NCI-H2081 treated with DMSO at 0.1 percent for 48 hours (cell line): ENCODE results near the gene FOXO1.
"Not testable (repeated sequence)": the region's sequence is repeated elsewhere in the genome, so short reads cannot be mapped to it uniquely, and the experiment has no call there.

ENCODE experiments used
- DNase-seq: peaks from one replicate; lab custom pipeline; 2025; lab: John Stamatoyannopoulos, UW

The FOXO1 gene

DNA sequence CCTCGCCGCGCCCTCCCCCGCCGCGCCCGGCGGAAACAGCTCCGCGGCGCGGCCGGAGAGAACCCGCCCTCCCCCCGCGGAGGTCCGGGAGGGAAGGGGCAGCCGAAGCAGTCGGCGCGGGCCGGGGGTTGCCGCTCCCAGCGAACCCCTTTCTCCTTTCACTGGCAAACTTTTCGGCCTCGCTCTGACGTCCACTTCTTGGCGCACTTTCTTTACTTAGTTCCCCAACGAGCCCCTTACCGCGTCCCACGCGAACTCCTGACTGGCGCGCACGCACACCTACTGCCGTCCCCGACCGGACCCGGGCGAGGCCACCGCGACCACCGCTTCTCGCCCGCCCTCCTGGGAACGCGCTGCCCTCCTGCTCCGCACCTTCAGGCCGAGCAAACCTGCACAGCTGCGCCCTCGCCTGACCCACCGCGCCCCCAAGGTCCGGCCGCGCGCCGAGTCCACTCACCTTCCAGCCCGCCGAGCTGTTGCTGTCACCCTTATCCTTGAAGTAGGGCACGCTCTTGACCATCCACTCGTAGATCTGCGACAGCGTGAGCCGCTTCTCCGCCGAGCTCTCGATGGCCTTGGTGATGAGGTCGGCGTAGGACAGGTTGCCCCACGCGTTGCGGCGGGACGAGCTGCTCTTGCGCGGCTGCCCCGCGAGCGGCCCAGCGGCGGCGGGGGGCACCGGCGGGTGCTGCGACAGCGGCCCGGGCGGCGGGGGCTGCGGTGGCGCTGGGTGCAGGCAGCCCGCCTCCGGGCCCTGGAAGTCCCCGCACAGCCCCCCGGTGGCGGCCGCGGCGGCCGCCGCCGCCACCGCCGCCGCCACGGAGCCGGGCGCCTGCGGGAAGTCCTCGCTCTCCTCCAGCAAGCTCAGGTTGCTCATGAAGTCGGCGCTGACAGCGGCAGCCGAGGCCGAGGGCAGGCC, 1.1 kb downstream of the FOXO1 start:
- no peak for DNase-seq

DNA sequence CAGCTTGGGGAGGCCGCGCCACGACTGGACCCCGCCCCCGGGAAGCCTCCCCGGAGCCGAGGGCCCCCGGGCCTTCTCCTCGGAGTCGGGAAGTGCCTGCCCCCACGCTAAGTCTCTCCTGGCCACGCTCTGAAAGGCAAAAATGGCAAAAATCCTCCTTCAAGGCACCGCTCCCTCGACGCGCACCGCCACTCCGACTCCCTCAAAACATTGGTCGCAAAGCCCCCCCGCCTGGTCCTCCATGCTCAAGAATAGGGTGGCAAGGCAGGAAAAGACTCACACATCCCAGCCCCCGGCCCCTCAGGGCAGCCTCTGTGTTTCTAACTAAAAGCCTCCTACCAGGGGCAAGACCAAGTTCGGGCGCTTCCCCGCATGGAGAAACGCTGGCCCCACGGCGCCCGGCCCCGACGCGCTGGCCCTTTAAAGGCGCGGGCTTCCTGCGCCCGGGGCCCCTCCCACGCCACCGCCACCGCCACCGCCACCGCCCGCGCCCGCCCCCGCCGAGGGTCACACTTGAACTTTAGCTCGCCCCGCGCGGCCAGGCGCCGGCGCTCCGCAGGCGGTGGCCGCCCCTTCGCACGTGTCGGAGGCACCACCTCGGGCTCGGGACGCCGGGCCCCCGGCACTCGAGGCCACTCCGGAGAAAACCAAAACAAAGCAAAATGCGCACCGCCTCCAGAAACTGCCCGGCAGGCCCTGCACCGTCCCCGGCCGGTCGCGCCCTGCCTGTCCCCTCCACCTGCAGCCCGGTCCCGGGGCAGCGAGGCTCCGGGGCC, 1.9 kb downstream of the FOXO1 start:
- DNase-seq: no peak

- DNase-seq: not testable (repeated sequence)
Measured at GRCh38 chr13:40664100-40664349, 2.4 kb downstream of the FOXO1 start.

DNA sequence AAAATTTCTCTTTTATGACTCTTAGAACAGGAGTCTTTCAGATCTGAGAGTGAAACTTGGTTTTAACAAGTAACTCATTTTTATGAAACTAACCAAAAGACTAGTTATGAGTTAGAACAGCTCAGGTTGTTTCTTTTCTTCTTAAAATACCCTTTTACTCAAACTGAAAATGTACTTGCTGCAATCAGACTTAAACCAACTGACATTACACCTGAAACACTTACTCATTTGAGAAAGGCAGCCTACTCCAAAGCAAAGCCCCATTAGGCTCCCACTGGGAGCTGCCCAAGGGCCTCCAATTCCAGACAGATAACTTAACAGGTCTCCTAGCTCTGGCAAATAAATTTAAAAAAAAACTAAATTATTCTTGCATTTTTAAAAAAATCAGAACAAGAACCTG, 3.6 kb downstream of the FOXO1 start:
- DNase-seq: no peak

DNA sequence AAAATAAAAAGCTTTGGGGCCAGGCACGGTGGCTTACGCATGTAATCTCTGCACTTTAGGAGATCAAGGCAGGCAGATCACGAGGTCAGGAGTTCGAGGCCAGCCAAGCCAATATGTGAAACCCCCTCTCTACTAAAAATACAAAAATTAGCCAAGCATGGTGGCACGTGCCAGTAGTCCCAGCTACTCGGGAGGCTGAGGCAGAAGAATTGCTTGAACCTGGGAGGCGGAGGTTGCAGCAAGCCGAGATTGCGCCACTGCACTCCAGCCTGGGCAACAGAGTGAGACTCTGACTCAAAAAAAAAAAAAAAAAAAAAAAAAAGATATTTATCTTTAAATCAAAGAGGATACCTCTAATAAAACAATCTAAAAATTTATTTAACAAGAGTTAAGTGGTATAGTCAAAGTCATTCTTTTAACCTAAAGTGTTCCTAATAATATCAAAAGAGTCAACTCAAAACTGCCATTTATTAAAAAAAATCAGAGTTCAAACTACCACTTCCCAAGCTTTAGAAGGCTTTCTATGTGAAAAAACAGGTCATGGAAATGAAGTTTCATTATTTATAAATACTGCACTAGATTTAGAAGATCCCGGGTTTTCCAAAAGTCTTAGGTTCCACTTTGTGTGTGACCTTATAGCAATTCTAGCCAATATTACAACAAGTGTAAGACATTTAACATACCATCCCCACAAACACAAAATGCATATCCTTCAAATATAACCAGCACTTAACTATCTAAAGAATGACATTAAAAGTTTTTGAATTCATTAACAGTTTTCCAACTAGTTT, 4.4 kb downstream of the FOXO1 start:
- no peak for DNase-seq

- no peak for DNase-seq
Measured at GRCh38 chr13:40660692-40661091, 5.7 kb downstream of the FOXO1 start.

GRCh38 chr13:40660141-40660664, 6.2 kb downstream of the FOXO1 start:
- DNase-seq: no peak

DNA sequence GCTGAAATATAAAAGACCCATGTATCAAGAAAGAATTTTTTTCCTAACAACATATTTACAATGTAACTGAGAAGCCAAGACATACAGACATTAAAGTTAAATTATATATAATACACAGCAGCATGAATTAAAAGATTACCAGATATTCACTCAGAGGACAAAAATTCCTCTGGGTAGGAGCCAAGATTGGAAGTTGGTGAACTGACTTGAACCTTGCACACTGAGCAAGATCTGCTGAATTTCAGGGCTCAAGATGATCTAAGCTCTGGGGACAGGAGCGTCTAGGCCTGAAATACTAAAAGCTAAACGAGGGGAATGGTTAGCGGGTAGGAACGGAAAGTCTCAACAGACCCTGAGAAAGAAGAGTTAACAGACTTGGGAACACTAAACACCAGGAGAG, 8.5 kb downstream of the FOXO1 start:
- DNase-seq: no peak

GRCh38 chr13:40657307-40657706, 9.1 kb downstream of the FOXO1 start:
- DNase-seq: no peak

DNA sequence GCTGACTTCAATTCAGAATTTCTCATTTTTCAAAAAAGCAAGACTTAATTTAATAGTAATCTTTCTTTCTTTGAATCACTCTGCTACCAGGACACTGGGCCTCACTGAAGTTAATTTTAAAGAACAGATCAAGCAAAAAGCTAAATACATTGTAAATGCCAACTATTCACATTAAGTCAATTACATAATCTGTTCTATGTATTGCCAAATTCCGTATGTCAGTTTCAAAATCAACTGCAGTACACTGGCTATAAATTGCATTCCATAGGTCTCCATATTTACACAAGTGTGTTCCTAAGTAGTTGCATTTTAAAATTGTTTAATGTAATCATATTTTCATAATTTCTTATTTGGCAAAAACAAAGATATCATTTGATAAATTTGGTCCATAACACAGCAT, 10.1 kb downstream of the FOXO1 start:
- DNase-seq: no peak

DNA sequence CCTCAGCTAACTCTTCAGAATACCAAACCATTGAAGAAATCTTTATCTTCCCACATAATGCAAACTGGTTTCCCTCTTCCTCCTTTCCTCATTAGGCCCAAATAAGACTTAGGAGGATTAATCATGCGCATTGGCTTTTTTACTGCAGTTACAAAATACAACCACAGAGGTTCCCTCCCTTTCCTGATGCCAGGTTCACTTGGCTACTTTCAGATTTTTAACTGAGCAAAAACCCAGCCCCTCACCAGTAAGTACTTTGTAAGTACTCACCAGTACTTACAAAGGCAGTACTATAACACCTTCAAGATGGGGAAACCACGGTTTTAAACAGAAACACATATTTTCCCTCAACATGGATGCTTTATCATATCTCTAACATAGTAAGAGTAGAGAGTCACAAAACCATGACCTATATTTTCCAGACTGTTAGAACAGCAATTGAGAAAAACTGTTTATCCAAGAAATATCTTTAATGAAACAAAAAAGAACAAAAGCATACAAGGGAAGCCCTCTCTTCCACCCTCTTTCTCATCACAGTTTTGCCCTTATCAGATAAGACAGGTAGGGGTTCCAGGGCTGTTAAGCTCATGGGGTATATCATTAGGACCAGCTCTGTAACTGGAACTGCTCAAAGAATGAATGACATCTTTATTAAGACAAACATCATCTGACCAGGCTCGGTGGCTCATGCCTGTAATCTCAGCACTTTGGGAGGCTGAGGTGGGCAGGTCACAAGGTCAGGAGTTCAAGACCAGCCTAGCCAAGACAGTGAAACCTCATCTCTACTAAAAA, 12.7 kb downstream of the FOXO1 start:
- DNase-seq: no peak

GRCh38 chr13:40652588-40652940, 13.9 kb downstream of the FOXO1 start:
- no peak for DNase-seq

DNA sequence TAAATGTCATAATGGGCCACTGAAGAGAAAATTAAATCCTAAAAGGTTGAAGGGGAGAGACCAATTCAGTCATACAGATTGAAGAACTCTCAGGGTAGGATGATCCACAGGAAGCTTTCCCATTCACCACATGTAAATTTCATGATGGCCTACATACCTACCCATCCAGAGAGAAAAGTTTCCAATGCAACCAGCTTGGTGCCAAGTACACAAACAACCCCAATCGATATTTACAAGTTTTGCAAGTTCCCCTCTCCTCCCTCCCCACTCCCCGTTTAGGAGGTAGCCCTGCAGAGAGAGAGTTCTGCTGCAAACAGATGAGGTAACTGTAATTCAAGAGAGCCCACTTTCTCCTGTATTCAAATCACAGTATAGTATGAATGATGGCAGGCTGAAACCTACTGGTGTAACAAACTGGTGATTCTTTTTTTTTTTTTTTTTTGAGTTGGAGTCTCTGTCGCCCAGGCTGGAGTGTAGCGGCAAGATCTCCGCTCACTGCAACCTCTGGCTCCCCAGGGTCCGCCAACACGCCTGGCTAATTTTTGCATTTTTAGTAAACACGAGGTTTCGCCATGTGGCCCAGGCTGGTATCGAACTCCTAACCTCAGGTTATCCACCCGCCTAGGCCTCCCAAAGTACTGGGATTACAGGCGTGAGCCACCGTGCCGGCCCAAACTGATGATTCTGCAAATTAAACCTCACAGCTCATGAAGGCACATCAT, 14.4 kb downstream of the FOXO1 start:
- DNase-seq: no peak

DNA sequence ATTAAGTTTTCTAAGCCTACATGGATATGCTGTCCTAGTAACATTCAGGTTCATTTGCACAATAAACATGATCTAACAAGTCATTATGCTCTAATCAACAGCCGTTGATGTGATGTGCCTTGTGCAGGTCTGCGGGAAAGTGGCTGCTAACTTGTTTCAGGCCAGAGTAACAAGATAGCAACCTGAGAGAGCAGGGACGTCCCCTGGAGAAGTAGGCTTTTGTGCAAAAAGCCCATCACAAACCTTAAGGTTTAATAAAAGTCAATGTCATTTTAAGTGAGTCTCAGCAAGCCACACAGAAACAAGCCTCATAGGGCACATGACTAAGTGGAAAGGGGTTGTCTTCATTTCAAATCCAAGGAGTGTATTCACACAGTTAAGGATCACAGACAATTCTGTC, 17.6 kb downstream of the FOXO1 start:
- no peak for DNase-seq

GRCh38 chr13:40648040-40648439, 18.4 kb downstream of the FOXO1 start:
- no peak for DNase-seq

GRCh38 chr13:40644838-40645604, 21.4 kb downstream of the FOXO1 start:
- no peak for DNase-seq

DNA sequence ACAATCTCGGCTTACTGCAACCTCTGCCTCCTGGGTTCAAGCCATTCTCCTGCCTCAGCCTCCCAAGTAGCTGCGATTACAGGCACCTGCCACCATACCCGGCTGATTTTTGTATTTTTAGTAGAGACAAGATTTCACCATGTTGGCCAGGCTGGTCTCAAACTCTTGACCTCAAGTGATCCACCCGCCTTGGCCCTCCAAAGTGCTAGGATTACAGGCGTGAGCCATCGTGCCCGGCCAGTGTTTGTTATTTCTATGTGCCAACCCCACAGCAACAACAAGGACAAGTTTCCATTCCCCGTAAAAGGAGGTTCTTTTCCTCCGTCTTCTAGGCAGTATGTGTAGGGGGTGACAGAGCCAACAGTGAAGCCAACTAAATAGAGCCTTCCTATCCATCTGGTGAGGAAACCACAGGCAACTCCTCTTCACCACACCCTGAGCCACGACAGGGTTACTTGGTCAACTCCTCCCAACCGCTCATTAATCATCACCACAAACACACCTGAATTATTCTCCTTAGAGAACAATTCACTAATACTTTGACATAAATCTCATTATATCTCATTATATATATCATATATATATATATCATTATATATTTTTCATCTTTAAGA, 25.5 kb downstream of the FOXO1 start:
- no peak for DNase-seq

DNA sequence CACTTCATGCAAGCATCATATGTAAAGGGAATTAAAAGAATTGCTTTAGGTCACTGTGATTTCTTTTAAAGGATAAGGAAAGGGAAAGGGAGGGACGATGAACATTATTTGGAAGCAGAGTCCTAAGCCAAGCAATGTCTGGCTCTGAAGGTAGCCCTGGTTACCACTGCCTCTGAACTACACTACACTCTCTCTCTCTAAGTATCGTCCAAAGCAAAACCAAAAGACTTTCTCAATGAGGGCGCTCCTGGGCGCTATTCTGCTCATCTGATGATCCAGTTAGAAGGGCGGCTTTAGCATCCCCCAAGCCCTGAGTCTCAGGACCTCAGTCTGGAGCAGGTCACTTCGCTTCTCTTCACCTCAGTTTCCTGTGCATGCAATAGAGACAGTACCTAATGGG, 26.2 kb downstream of the FOXO1 start:
- DNase-seq: no peak

- DNase-seq: no peak
Measured at GRCh38 chr13:40639221-40639681, 27.2 kb downstream of the FOXO1 start.

DNA sequence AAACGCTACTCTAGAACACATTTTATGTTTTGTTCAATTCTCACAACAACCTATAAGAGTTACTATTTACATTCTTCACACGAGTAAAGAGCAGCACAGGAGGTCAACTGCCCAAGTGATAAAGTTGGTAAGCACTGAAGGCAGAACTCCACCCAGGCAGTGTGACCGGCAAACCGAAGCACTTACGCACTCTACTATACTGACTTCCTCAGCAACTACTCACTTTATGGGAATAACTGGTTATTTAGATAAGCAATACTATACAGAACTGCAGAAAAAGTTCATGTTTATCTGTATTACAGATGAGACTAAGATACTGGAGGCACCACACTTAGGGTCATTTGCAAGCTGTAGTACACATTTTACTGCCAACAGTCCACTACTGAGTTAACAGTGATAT, 28.8 kb downstream of the FOXO1 start:
- DNase-seq: no peak
